Activated CD4-positive, alpha-beta T cell treated with anti-CD3 and anti-CD28 coated beads, Interleukin-2, amount 50 U/mL, for 24 hours (primary cell): ENCODE results near the gene TRAPPC3.

Source experiments
- DNase-seq, 2 donors: peaks; one replicate each; pipeline ENCODE4 v3.0.0-alpha.2; 2020; ENCODE audit warnings: low read depth in 1 of 2, low spot score in 1 of 2

TRAPPC3 gene

GRCh38 chr1:36128126-36128904 is 21.0 kb downstream of the TRAPPC3 start:
- DNase-seq = no peak

GRCh38 chr1:36126797-36127500 is 22.3 kb downstream of the TRAPPC3 start:
- no peak for DNase-seq

DNA sequence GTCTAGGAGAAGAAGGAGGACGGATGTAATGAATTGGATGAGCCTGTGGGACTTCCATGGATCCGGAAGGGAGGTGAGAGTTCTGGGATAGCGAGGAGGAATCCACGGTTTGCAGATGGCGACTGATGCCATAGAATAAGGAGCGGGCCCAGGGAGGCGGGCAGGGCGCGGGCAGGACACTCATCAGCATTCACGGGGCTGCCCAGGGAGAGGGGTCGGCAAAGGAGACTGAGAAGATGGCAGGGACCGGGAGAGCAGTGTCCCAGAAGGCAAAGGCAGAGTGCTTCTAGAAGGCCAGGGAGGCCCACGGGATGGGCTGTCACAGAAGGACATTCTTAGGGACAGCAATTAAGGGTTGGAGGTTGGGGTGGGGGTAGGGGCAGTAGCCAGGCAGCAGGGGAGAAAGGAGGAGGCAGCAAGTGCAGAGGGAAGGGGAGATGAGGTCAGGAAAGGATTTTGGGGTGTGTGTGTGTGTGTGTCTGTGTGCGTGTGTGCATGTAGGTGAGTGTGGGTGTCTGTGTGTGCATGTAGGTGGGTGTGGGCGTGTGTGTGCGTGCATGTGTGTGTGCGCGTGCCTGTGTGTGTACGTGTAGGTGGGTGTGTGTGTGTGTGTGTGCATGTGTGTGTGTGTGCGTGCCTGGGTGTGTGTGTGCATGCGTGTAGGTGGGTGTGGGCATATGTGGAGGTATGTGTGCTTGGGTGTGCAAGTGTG is 23.1 kb downstream of the TRAPPC3 start:
- no peak for DNase-seq

GRCh38 chr1:36125129-36125991 is 23.9 kb downstream of the TRAPPC3 start, which contains the start of gene COL8A2:
COL8A2 (minus strand) TSS chr1:36125222; CDS start chr1:36100242, 24,980 bp downstream.
- DNase-seq = no peak

GRCh38 chr1:36124404-36125128 is 24.7 kb downstream of the TRAPPC3 start:
- DNase-seq = no peak

DNA sequence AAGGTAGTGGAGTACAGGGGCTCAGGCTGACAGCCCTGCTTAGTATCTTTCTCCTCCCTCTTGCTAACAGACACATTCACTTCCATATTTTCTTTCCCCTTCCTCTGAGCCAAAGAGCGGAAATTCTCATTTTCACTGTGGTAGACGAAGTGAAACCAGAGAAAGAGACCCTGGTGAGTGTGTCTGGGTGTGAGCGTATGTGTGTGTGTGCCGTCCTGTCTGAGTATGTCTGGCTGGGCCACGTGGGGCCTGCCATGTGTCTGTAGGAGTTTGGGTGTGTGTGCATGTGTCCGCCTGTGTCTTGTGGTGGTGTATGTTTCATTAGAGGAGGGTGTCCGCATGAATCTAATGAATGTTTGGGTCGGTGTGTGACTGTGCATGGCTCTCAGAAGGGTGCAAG is 25.9 kb downstream of the TRAPPC3 start:
- no peak for DNase-seq

DNA sequence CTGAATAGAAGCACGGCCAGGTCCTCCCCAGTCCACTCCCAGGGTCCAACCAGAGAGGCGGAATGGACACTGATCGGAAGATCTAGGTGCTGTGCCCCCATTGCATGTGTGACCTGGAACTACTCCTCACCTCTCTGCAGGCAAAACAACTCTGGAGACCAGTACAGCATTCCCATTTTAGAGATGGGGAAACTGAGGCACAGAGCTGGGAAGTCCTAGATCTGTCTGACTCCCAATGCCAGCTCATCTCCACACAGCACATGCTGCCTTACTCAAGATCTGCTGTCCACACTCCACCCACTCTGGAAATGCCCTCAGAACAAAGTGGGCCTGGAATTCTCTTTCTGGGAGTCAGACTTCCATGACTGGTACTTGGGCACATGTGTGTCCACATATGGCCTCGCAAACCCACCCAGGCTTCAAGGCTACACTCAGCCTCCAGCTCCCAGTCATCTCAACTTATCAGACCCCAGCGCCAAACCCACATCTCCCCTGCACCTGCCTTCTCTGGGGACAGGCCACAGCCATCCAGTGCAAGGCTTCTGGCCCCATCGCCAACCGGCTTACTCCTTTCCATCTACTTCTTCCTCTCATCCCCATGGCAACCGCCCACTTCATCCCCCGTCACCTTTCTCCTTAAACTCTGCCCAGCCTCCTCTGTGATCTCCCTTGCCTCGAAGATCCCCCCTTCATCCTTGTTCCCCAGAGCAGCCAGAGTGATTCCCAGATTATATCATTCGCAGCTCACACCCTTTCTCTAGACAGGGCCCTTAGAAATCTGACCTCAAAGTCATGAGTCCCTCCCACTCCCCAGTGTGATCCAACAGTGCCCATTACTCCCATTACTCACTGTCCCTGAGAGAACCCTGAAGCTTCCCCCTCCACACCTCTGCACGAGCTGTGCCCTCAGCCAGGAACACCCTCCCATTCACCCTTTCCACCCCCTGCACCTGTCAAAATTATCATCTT is 26.9 kb downstream of the TRAPPC3 start:
- no peak for DNase-seq

- no peak for DNase-seq
Measured at GRCh38 chr1:36119456-36119855, 29.8 kb downstream of the TRAPPC3 start.

DNA sequence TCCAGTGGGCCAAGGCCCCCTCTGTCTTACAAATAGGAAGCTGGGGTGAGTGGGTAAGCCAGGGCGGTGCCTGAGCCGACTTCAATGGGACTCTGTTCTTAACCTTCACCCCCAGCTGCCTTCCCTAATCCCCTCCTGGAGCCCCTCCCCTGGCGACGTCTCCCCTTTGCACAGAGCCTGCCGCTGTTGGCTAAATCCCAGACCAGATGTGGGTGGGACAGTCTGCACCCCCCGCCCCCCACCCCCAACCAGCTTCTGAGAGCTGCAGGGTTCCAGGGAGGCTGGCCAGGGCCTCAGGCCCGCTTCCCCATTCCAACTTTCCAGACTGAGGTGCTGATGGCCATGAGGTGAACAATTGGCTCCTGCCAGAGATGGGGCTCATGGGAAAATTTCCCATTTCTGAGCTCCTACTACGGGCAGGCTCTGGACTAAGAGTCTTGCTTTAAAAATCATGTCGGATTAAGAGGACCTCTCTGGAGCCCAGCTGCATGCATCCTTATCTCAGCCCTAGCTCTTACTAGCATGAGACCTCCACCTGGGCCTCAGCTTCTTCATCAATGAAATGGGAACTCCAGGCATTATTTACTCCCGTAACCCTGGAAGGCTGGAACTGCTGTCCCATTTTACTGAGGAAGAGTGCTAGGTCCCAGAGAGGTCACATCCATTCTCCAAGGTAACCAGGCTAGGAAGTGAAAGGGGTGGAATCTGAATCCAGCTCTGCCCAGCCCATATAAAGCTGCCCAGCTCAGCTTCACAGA is 30.7 kb downstream of the TRAPPC3 start:
- DNase-seq = no peak

GRCh38 chr1:36116901-36117300 is 32.4 kb downstream of the TRAPPC3 start:
- no peak for DNase-seq

DNA sequence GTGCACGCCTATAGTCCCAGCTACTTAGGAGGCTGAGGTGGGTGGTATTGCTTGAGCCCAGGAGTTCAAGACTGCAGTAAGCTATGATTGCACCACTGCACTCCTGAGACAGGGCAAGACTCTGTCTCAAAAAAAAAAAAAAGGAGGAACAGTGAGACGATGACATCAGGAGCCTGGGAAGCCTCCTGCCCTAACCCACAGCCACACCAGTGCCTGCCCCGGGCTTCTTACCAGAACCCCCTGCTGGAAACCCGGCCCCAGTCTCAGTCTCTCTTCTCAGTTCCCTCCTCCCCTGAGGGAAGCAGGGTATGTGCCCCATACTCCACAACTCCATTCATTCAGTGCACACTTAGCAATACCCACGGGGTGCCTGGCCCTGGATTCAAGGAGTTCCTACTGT is 33.4 kb downstream of the TRAPPC3 start:
- DNase-seq = no peak

DNA sequence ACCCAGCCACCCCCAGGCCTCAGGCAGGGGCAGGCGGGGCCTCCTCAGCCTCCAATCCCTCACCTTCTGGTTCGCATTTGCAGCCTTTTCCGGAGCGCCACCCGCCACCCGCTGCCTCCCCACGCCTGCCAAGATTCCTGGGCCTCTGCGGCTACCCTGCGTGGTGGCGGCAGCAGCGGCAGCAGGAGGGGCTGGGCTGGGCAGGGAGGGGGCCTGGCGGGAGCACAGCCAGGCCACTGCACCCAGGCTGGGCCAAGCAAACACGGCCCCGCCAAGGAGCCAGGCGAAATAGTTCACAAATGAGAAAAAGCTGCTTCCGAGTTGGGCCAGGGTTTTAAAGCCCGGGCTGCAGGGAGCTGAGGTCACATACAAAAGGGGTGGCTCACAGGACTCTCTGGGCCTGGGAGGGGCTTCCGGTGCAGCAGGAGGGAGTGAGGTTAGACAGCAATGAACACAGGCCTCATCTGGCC is 34.1 kb downstream of the TRAPPC3 start:
- no peak for DNase-seq

- DNase-seq = no peak
Measured at GRCh38 chr1:36114371-36114770, 34.9 kb downstream of the TRAPPC3 start.

- no peak for DNase-seq
Measured at GRCh38 chr1:36112823-36113222, 36.5 kb downstream of the TRAPPC3 start.

GRCh38 chr1:36111151-36111550 is 38.1 kb downstream of the TRAPPC3 start:
- no peak for DNase-seq

GRCh38 chr1:36109041-36109679 is 40.1 kb downstream of the TRAPPC3 start:
- DNase-seq = no peak

GRCh38 chr1:36108314-36108713 is 41.0 kb downstream of the TRAPPC3 start:
- DNase-seq = no peak

- DNase-seq = no peak
Measured at GRCh38 chr1:36107394-36107793, 41.9 kb downstream of the TRAPPC3 start.
